ENCODE results near the gene ULK3.

DNA sequence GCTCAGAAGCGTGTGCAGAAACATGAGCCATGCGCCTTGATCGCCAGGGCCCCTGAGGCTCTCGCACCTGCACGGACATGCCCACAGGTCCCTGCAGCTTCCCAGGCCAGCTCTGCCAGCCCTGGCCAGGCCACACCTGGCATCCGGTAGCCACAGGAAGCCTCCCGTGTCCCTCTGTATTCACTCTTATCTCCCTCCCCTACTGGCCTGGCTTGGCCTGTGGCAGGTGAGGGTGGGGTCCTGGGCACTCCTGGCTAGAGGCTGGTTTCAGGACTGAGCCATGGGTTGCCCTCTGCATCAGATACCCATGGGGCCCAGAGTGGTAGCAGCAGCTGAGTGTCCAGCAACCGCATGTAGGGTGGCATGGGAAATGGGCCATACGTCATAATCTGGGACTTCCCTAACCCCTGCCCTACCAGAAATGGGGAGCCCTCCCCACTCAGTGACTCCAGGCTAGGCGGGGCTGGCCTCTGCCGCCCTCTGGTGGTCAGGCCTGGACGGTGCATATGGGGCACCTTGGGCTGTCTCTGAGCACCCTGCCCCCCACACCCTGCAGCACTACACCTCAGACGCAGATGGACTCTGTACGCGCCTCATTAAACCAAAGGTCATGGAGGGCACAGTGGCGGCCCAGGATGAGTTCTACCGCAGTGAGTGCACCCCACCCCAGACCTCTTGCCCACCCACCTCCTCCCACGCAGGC is 42.9 kb downstream of the ULK3 start:
- TF ChIP-seq, protein P1, sequence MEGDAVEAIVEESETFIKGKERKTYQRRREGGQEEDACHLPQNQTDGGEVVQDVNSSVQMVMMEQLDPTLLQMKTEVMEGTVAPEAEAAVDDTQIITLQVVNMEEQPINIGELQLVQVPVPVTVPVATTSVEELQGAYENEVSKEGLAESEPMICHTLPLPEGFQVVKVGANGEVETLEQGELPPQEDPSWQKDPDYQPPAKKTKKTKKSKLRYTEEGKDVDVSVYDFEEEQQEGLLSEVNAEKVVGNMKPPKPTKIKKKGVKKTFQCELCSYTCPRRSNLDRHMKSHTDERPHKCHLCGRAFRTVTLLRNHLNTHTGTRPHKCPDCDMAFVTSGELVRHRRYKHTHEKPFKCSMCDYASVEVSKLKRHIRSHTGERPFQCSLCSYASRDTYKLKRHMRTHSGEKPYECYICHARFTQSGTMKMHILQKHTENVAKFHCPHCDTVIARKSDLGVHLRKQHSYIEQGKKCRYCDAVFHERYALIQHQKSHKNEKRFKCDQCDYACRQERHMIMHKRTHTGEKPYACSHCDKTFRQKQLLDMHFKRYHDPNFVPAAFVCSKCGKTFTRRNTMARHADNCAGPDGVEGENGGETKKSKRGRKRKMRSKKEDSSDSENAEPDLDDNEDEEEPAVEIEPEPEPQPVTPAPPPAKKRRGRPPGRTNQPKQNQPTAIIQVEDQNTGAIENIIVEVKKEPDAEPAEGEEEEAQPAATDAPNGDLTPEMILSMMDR (conservative IDR thresholded peaks at IDR 0.05; ENCODE audit: low read depth, low read length) = peak; percentile 93
- TF ChIP-seq EZH2 (IDR thresholded peaks at IDR 0.05; ENCODE audit: borderline replicate concordance, low read depth, low read length, poor library complexity, severe bottlenecking) = no peak

Measured in A673 (cell line).